Tibial nerve (tissue), 4 donors: Measurements from ENCODE around the gene SMARCC1.

Experiments
- CTCF ChIP-seq, 5 experiments: fragments of 200-600 bp in 3 of 5; fragments of 450-650 bp in 2 of 5; sonication (generic) in 3 of 5; IDR thresholded peaks; one replicate each; pipeline ENCODE4 v1.5.1; 2016 to 2019; ENCODE audit warnings: antibody characterized with exemption in 5 of 5, mild to moderate bottlenecking in 3 of 5, moderate library complexity in 2 of 5
- EP300 ChIP-seq, 2 donors: sonication (generic); formaldehyde crosslinking; IDR thresholded peaks; one replicate each; pipeline ENCODE4 v1.6.1; 2017; ENCODE audit warnings: antibody characterized with exemption in 2 of 2, mild to moderate bottlenecking in 1 of 2
- POLR2A ChIP-seq, 2 donors: fragments of 450-650 bp; IDR thresholded peaks; one replicate each; pipeline ENCODE4 v1.6.1; 2017; ENCODE audit warnings: antibody characterized with exemption in 2 of 2, mild to moderate bottlenecking in 2 of 2, moderate library complexity in 2 of 2

- TF ChIP-seq POLR2A (IDR thresholded peaks at IDR 0.05) (no peak), CTCF (IDR thresholded peaks at IDR 0.05) (no peak), EP300 (IDR thresholded peaks at IDR 0.05) (no peak)
These were observed 140.0 kb downstream of the SMARCC1 start for GRCh38 chr3:47641739-47642138.
